Ureter (tissue), 1 donor: ENCODE measurements around the gene CDKL5. TPM values are rescaled to one million over a fixed set of nuclear protein-coding genes. Genes with fewer than 3 reads are reported as not detected.
A peak's percentile ranks its signal among the peaks of the same experiment; 100 is the strongest.

Experiments used
- DNase-seq: peaks from one replicate; pipeline ENCODE4 v3.0.0-alpha.2; 2020; ENCODE audit warnings: low spot score
- total RNA-seq: library from RNA; stranded (reverse); gene quantifications from one replicate; pipeline ENCODE4 v1.2.4, GENCODE V29; 2023
- donor health status: DM: yes; HTN: yes; CAD: no.

The CDKL5 gene
- total RNA-seq, 1 donor from 2014 or later: 42.3 TPM

DNA sequence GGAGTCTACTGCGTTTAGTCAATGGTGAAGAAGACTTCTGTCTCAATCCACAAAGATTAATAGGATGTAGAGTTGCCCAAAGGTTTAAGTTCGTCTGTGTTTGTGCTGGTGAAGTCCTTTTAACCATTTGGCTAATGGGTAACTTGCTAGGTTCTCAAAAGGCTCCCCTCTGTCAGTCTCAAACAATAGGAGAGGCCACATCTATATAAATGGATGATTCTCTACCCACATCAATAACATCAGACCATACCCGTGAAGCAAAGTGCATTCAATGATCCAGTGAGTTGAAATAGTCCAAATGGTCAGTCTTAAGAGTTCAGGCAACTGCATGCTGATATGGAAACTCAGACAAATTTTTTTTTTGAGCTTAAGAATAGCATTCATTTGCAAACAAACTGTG lies 218.4 kb downstream of the CDKL5 start:
- DNase-seq: no peak

- no peak for DNase-seq
These were observed 222.2 kb downstream of the CDKL5 start for GRCh38 chrX:18647621-18648020.

DNA sequence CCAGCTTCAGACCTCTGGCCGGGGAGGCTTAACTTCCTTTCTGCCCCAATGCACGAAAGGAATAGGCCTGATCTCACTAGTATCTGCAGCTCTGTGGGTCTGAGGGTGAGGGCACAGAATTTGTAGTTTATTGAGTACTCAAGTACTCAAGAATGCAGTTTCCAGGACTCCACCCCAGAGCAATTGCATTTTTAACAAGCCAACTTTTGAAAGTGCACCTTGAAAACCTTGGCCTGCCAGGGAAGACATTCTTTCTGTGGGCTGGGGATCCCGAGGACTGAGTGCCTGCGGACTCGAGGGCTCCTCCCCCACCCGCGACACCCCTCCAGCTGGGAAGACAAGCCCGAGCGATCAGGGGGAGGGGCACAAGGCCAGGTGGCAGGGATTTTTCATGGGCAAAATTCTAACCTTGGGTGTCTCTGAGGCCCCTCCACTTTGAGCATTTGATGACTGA lies 224.1 kb downstream of the CDKL5 start:
- no peak for DNase-seq

GRCh38 chrX:18650662-18651061 lies 225.3 kb downstream of the CDKL5 start:
- no peak for DNase-seq

DNA sequence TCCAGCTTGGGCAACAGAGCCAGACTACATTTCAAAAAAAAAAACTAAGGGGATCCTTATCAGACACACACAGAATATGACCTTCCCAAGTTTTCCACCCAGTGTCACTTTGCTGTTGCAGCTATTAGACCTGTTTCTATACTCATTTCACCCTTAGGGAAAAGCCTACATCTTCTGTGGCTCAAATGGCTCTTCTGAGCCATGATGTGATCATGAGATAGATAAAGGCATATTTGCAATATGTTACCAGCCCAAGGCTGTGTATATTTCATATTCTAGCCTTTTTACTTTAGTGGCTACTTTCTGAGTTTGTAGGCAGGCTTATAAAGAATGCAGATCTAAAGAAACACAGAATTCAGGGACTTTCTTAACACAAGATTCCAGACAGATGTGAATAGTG lies 227.2 kb downstream of the CDKL5 start:
- no peak for DNase-seq

- DNase-seq: no peak
These were observed 229.7 kb downstream of the CDKL5 start for GRCh38 chrX:18654875-18655836.

DNA sequence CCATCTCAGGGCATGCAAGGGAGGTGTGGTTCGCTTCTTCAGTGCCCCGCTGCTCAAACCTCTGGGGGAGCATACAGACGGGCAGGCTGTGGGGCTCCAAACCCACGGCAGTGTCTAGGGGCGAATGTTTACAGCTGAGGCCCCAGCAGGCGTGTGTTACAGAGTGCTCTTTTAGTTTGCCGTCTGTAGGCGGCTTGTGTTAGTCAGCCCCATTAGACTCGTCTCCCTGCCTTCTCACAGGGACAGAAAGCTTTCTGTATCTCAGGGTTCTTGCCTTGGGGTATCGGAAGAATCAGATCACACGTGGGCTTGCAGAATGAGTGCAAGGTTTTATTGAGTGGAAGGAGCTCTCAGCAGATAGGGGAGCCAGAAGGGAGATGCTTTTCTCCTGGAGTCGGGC lies 235.9 kb downstream of the CDKL5 start:
- no peak for DNase-seq

GRCh38 chrX:18664947-18665346 lies 239.5 kb downstream of the CDKL5 start:
- DNase-seq: no peak

GRCh38 chrX:18666614-18667013 lies 241.2 kb downstream of the CDKL5 start:
- no peak for DNase-seq

DNA sequence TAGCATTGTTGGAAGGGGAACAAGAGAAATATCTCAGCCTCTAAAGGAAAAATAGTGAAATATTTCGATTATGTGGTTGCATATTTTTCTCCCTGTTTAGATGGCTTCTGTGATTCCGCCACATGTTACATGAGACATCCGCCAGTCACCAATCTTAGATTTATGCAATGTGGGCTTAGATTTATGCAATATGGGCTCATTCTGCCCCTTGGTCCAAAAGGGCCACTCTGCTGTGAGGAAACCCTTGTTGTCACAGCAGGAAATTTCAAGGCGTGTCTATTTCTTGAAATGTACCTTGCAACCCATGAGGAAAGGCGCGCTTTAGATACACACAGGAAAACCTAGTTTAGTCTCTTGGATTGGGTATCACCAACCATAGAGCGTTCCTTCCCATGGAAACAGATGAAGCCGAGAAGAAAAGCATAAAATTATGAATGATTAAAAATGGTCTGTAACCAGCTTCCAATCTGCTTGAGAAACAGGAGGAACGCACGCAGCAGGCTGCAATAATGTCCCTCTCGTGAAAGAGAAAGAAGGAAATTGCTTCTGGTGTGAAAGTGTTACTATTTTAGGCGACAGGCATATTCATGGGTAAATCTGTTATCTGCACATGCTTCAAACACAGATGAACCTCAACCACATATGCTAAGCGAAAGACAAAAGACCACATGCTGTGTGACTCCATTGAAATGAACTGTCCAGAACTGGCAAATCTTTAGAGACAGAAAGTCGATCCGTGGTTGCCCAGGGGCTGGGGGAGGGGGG lies 242.8 kb downstream of the CDKL5 start:
- no peak for DNase-seq

- no peak for DNase-seq
These were observed 246.6 kb downstream of the CDKL5 start, which contains the start of gene RS1 for GRCh38 chrX:18672008-18672407. RS1 (minus strand) TSS chrX:18672108; CDS start chrX:18672068, 40 bp downstream.

- no peak for DNase-seq
These were observed 249.0 kb downstream of the CDKL5 start for GRCh38 chrX:18674417-18674787.

- peak; percentile 76 for DNase-seq
These were observed 249.7 kb downstream of the CDKL5 start for GRCh38 chrX:18674788-18675735.

- DNase-seq: no peak
These were observed 250.6 kb downstream of the CDKL5 start for GRCh38 chrX:18676050-18676449.

DNA sequence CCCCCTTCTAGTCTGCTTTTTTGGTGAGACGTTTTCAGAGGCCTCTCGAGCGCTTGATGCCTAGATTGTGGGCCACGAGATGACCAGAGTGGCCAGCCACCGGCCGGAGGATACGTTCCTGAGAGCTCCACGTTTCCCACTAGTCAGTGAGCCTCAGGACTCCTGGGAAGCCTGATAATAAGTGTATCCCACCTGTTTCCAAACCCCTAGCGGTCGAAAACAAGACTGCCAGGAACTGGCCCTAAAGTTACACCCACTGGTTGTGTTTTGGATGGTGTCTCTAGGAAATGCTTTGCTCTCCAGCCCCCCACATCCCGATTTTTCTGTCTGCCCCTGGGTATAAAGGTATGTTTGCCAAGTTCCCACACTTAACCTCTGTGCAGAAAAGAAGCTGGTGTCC lies 251.1 kb downstream of the CDKL5 start:
- no peak for DNase-seq

GRCh38 chrX:18677161-18677869 lies 251.9 kb downstream of the CDKL5 start:
- DNase-seq: no peak

- DNase-seq: no peak
These were observed 256.6 kb downstream of the CDKL5 start for GRCh38 chrX:18681996-18682395.

- DNase-seq: no peak
These were observed 257.6 kb downstream of the CDKL5 start for GRCh38 chrX:18682979-18683387.

- no peak for DNase-seq
These were observed 262.6 kb downstream of the CDKL5 start for GRCh38 chrX:18687856-18688495.

DNA sequence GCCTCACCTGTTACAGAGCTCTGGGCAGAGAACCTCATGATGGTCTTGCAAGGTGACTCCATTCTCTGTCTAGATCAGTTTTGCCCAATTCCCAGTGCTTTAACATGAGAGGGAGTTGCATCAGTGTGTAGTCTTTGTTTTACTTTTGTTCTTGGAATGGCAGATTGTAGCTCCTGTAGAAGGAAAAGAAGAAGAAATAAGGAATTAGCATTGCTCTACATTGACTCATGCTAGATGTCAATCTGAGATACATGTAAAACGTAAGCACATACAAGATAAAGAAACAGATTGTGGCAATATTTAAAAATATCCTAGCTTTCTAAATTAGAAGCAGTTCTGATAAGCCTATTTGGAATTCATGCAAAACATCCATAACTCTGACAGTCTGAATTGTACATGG lies 266.0 kb downstream of the CDKL5 start:
- DNase-seq: no peak
